HG03196 (cell line): Measurements from ENCODE around the gene JAK2.
"Not testable (repeated sequence)": the region's sequence is repeated elsewhere in the genome, so short reads cannot be mapped to it uniquely, and the experiment has no call there.

Source experiments
- ATAC-seq: cut with Tn5 transposase; IDR thresholded peaks from one replicate; pipeline ENCODE4 v1.9.1; 2021; ENCODE audit not compliant: unreplicated experiment

JAK2 gene

DNA sequence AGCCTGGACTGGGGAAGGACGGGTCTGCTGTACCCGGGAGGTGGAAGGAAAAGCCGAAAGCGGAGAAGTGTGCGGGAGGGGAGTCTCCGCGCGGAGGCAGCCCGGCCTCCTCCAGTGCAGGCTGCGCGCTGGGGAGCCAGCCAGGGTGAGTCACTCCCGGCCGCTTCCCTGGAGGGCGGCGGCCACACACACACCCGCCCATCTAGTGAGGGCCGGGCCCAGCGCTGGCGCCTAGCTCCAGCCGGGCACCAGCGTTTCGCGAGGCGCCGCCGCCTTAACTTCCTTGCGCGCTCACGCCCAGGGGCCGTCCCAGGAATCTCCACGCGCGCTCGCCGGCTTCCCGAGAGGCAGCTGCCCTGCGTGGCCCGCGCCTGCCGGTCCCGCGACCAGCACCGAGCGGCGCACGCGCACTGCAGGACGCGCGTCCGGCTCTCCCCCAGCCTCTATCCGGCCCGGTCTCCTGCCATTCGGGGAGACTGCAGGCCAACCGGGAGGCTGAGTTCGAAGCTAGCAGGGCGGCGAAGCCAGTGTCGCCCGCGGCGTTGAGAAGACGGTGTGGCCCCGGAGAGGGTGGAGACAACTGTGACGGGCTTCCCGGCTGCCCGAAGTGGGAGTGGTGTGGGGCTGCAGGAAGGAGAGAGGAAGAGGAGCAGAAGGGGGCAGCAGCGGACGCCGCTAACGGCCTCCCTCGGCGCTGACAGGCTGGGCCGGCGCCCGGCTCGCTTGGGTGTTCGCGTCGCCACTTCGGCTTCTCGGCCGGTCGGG is at the start of gene JAK2:
Gene JAK2, plus strand, starts transcription at position 652 of the 765 bp plus-strand sequence. CDS start 36,716 bp downstream, outside the sequence.
- peak; percentile 69 for ATAC-seq

DNA sequence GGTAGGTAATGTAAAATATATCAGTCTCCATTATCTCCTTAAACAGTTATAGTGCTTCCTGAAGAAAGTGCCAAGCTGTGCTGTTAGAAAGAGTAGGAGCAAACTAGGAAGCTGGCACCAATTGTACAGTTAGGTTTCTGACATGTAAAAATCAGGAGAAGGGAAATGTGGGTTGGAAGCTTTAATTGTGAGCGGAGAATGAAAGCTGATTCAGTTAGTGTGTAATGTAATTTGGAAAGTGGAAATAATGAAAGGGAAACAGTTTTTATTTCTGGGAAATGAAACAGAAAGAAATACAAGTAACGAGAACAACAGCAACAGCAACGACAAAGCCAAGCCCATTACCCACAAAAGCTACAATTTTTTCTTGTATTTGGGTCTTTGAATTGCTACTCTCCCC is 48.8 kb upstream of the JAK2 start:
- no peak for ATAC-seq

DNA sequence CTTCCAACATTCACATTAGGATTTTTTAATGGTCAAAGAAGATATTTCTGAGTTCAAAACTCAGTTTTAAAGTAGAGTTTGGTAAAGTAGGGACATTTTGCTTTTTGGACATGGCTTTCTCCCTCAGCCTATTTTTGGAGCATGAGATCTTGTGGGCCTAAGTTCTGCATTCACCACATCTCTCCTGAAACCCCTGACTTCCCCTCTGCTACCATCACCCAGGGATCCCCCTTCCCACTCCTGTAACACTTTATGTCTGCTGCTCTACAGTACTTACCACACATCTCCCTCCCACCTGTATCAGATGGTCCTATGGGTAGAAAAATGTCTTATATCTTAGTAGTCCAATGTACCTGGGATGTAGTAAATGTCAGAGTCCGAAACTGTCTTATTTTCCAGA is 48.2 kb upstream of the JAK2 start:
- peak; percentile 48 for ATAC-seq

DNA sequence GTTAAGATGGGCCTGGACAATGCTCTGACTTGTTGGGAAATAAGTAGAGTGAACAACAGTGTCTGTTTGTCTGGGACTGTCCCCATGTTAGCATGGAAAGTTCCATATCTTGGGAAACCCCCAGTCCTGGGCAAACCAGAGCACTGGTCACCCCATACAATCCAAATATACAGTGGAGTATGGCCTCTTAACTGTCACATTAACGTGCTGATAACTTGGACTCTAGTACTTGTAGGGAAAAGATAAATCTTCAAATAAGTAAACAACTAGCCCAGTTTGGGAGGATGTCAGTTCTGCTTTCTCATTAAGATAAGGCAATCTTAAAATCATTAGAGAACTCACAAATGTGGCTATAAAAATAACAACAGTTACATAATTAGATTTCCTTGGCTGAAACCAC is 47.6 kb upstream of the JAK2 start:
- no peak for ATAC-seq

DNA sequence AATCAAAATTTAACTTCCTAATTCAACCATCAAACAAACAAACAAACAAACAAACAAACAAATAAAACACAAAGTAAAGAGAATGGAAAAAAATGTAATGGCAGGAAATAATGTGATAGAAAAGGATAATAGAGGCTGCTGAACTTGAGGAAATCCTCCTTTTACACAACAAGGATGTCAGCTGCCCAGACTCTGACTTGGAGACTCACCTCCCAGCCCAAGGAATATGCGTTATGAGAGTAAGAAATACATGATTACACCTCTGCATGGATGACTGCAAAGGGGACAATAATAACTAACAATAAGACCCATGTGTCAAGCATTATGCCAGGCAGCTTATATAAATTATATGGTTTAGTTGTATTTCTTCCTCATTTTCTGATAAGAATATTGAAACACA is 46.6 kb upstream of the JAK2 start:
- no peak for ATAC-seq

DNA sequence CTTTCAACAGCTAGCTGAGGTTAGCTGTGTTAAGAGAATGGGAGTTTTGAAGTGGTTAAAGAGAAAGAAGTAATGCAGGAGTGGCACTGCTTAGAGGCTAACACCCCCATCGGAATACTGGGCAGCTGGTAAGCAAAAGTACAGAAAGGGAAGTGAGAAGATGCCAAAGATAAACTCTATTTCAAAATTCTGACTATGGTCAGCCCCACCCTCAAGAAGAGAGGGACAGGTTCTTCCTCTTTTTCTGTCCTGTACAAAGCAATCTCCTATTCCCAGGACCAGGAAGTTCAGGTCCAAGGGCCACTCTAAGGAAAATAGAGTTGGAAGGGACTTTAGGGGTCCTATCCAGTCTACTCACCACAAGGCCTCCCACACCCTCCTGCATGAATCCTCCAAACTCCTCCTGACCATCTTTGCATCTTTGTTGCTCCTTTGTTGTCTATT is 45.9 kb upstream of the JAK2 start:
- peak; percentile 88 for ATAC-seq

DNA sequence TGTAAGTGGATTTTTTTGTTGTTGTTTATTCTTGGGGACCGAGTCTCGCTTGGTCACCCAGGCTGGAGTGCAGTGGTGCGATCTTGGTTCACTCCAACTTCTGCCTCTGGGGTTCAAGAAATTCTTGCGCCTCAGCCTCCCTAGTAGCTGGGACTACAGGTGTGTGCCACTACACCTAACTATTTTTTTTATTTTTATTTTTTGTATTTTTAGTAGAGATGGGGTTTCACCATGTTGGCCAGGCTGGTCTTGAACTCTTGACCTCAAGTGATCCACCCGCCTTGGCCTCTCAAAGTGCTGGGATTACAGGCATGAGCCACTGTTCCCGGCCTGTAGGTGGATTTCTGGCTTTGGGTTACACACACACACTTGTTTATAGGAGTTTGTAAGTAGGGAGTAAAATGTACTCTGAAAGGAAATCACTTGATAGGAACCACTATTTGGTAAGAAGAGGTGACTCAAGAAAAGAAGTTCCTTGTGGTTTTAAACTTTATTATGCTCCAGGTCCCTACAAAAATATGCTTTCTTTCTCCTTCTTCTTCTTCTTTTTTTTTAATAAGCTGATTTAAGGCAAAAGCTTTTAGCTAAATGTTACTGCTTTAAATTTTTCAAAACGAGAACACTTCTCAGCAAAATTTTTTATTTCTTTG is 42.9 kb upstream of the JAK2 start:
- not testable (repeated sequence) for ATAC-seq

DNA sequence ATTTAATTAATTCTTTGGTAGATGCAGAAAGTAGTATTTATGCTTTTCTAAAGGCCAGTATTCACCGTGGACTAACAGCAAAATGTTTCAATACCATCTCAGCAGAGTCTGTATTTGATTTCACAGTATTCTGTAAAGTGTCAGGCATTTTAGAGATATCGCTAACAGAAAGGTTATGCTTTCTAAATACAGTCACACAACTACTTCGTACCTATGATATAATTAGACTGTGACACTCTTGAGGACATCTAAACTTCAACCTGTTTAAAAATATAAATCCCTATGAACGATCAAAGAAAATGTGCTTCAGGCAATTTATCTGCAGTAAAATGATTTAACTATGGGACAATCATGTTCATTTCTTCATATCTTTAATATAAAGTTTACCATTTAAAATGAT is 41.7 kb upstream of the JAK2 start:
- ATAC-seq, result no peak

DNA sequence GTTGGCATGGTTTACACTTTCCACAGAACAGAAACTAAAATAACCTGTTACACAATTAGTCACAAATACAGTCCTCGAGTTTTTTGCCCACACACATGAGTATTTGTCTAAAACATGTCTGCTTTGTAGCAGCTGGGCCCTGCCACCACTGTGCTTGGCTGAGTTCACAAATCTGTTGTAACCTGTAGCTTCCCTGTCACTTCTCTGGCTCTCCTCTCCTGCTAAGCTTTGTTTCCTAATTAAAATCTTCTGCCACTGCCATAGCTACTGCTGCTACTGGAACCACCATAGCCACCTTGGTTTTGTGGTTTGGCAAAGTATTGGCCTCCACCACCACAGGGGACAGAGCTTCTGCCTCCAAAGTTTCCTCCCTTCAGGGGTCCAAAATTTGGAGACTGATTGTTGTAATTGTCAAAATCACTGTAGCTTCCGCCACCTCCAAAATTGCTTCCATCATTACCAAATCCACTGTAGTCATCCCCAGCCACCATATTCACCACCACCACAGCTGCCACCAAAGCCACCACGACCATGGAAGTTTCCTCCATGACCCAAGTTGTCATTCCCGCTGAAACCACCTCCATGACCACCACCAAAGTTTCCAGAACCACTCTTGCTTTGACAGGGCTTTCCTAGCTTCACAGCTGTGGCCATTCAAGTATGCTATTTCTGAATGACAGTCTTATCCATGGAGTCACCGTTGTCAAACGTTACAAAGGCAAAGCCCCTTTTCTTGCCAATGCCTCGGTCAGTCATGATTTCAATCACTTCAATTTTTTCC is 40.5 kb upstream of the JAK2 start:
- ATAC-seq, result not testable (repeated sequence)

DNA sequence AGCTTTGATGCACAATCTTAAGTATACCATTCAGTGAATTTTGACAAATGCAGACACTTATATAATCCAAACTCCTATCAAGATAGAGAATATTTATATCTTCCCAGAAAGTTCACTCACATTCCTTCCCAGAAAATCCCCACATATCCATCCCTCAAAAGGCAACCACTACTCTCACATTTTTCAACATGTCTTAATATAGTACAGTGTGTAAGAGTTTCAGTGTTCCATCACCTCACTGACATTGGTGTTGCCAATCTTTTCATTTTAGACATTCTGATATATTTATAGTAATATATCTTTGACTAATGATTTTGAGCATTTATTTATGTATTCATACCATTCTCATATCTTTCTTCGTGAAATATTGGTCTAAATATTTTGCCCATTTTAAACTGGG is 38.1 kb upstream of the JAK2 start:
- ATAC-seq, result no peak

DNA sequence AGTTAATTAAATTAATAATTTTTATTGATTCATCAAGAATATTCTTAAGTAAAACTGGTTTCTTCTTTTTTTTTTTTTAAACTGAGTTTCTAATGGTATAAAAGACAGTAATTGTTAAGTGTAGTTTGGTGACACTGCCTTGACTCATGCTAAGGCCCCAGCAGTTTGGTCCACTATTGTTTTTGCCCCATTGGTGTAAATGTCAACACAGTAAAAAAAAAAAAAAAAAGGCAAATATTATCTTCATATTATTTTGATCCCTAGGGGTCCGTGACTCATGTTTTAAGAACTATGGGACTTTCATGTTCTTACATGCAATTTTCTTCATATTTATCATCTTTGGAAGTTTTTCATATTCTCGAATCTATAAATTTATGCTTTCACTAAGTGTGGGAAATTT is 29.2 kb upstream of the JAK2 start:
- no peak for ATAC-seq

DNA sequence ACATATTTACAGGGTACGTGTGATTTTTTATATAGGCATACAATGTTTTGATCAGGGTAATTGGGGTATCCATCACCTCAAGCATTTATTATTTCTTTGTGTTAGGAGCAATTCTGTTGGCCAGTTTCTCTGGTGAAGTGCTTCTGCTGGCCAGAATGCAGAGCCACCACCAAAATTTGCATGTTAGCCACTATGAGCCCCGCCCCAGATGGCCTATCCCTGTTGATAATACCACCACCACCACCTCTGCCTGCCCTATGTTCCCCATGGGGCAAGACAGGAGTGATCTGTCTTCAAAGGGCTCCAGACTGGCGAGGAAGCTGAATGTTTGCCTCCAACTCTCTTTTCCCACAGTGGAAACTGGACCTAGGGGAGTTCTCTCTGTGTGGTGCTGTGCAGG is 26.0 kb upstream of the JAK2 start:
- no peak for ATAC-seq

DNA sequence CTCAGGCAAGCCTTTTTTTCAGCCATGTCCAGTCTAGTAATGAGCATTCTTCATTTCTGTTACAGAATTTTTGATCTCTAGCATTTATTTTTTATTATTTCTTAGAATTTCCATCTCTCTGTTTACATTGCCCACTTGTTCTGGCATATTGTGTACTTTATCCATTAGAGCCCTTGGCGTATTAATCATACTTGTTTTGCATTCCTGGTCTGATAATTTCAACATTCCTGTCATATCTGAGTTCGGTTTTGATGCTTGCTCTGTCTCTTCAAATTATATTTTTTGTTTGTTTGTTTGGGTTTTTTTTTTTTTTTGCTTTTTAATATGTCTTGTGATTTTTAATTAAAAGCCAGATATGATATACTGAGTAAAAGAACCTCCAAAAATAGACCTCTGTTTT is 23.0 kb upstream of the JAK2 start:
- ATAC-seq, result no peak

DNA sequence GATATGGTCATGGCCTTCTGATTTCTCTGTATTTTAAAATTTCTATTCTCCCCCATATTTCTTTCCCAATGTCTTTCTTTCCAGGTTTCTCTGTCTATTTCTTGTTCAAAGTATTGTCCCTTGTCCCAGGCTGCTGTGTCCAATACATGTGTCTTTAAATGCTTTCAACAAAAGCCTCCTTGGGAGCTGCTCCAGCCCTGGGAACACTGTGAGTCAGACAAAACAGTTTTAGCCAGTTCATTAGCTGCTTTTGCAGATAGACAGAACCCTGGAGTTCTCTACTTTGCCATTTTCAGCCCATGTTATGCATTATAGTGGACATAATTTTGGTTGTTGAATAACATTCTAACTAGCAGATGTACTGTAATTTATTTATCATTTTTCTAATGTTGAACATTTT is 20.5 kb upstream of the JAK2 start:
- ATAC-seq, result no peak

DNA sequence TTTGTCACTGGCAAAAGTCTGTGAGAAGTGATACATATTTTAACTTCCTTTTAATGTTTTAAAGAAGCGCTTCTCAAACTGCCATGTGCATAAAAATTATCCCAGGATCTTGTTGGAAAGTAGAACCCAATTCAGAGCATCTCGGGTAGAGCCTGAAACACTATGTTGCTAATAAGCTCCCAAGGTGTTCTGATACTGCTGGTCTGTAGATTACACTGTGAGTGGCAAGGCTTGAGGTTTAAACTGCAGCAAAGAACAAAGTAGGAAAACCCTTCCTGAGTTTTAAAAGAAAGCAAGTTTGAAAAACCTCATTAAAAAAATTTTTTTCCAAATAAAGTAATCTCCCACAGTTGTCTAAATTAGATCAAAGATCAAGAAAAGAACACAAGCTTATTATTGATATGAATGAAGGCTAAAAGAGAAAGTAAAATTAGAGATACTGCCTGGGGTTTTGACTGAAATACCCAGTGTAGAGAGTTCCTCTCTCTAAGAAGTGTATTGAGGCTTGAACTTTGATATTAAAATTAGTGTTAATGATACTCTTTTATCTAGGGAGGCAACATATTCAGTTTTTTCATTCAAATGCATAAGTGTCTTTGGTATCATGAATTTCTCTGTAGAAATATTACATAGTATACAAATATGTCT is 19.8 kb upstream of the JAK2 start:
- no peak for ATAC-seq

DNA sequence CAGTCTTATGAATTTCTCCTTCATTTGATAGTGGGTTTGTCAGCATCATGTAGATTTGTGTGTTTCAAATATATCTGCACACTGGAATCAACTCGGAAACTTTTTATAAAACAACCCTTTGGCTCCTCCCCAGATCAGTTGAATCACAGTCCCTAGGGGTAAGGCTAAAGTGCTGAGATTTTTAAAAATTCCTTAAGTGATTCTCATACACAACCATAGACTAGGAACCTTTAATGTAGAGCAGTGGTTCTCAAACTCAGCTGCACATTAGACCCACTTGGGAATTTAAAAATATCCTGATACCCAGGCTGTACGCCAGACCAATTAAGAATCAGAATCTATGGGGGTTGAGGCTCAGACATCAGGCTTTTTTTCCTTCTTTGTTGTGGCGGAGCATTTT is 17.5 kb upstream of the JAK2 start:
- ATAC-seq, result no peak

DNA sequence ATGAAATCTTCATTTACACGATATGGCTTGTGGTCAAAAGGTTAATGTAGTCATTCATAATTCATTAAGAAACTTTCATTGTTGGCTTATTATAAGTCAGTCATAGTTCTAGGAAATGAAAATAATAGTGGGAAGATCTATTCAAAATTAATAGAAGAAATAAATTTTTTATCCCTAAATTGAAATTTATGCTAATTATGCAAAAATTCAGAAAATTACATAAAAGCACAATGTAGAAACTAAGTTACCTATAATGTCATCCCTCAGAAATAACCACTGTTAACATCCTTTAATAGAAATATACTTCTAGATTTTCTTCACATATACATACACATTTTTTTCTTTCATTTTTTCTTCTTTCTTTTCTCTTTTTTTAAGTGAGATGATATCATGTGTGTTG is 15.9 kb upstream of the JAK2 start:
- ATAC-seq, result no peak

DNA sequence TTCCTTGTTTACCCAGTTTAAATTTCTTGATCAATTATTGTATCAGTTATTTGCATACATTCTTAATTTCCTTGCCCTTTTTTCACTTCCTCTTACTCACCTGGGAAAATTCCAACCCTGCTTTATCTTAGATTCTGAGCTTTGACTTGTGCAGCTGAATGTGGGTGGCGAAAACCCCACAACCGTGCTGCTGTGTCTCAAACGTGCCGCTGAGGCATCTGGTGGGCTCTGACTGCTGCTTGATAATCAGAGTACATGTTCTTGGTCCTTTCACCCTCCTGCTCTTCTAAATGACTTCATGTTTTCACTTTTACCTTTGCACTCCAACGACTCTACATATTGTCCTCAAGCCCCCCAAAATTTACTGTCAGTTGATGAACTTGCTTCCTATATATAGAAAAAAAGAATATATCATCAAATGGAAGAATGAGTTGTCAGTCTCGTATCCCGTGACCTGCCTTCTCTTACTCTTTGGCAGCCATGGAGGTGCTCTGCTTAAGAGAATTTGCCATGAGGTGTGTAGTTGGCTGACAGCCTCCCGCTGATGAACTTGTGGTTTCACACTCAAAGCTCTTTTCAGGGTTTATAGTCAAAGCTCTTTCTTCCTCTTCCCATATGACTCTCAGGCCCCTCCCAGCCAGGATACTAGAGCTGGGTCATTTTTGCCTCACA is 14.0 kb upstream of the JAK2 start:
- ATAC-seq, result peak; percentile 74

DNA sequence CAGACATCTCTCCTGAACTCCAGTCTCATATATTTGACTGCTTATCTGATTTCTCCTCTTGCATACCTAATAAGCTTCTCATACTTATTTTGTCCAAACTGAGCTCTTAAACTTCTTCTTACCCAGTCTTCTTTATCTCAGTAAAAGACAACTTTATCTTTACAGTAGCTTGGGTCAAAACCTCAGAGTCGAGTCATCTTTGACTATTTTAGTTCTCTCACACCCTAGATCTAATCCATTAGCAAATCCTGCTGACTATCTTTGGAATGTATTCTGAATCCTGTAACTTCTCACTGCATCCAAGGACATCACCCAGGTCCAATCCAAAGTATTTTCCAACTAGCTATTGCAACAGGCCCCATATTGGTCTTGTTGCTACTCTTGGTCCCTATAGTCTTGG is 11.8 kb upstream of the JAK2 start:
- no peak for ATAC-seq

DNA sequence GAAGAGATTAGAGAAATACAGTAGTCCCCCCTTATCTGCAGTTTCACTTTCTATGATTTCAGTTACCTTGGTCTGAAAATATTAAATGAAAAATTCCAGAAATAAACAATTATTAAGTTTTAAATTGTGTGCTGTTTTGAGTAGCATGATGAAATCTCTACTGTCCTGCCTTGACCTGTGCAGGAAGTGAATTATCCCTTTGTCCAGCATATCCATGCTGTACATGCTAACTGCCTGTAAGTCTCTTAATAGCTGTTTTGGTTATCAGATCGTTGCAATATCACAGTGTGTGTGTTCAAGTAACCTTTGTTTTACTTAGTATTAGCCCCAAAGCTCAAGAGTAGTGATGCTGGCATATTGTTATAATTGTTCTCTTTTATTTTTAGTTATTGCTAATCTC is 11.2 kb upstream of the JAK2 start:
- ATAC-seq, result no peak

DNA sequence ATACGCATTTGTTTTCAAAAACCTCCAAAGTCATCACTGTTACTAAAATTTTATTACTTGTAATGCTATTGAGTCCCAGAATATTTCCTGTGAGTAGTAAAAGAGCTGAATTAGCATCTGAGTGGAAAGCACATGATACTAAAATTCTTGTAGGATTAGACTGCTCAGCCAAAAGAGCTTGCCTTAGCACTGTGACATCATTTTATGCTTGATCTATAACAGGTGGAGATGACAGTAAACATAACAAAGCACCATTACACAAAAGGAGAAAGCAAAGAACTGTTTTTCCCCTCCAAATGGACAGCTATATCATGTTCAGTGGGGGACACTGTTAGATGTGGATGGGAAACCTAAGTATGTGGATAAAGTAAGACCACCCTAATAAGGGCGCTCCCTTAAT is 5.8 kb upstream of the JAK2 start:
- ATAC-seq, result no peak
